ENCODE results near the gene UCP3. TPM values are rescaled to one million over a fixed set of nuclear protein-coding genes. Genes with fewer than 3 reads are reported as not detected.
"Not testable (repeated sequence)": the region's sequence is repeated elsewhere in the genome, so short reads cannot be mapped to it uniquely, and the experiment has no call there.

Gene UCP3
- polyA plus RNA-seq, 1 donor (not counting 4 experiments of a cell fraction or from before 2014, with no cell fraction given), result 0.52 TPM

DNA sequence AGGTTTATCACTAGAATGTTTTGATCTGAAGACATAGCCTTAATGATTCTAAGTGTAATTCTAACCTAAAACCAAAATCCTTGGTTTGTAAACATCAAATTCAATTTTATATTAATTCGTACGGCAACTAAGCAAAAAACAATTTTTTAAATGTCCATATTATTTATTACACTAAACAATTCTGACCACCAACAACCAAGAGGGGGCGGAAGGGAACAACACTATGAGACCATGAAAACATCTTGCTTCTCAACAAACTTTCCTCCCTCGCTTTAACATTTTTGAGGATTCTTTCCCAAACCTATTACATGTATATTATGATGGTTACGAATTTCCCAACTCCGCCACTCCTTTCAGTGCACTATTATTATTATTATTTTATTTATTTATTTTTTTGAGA, 19.7 kb downstream of the UCP3 start:
- no peak for FAIRE-seq
- TF ChIP-seq, protein P1, sequence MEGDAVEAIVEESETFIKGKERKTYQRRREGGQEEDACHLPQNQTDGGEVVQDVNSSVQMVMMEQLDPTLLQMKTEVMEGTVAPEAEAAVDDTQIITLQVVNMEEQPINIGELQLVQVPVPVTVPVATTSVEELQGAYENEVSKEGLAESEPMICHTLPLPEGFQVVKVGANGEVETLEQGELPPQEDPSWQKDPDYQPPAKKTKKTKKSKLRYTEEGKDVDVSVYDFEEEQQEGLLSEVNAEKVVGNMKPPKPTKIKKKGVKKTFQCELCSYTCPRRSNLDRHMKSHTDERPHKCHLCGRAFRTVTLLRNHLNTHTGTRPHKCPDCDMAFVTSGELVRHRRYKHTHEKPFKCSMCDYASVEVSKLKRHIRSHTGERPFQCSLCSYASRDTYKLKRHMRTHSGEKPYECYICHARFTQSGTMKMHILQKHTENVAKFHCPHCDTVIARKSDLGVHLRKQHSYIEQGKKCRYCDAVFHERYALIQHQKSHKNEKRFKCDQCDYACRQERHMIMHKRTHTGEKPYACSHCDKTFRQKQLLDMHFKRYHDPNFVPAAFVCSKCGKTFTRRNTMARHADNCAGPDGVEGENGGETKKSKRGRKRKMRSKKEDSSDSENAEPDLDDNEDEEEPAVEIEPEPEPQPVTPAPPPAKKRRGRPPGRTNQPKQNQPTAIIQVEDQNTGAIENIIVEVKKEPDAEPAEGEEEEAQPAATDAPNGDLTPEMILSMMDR (optimal IDR thresholded peaks at IDR 0.05 in 1 of 3, IDR thresholded peaks at IDR 0.05 in 1 of 3, conservative IDR thresholded peaks at IDR 0.05 in 1 of 3; ENCODE audit: extremely low read depth in 1 of 3, insufficient read depth in 2 of 3, low read length in 3 of 3), result no peak
- no peak for TF ChIP-seq EZH2 (IDR thresholded peaks at IDR 0.05; ENCODE audit: low read length)

DNA sequence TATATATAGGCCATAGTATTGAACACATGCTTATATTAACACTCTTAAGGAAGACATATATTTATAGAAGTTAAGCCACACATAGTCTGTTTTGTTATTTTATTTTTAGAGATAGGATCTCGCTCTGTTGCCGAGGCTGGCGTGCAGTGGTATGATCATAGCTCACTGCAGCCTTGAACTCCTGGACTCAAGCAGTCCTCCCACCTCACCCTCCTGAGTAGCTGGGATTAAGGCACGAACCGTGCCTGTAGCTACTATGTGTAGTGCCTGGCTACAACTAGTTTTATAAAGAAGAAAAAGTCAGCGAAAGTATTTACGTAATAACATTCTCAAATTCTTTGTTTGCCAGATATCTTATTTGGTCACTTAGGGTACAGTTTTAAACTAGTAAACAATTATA, 20.7 kb downstream of the UCP3 start:
- Histone ChIP-seq H3K4me3 (ENCODE audit: control insufficient read depth in 2 of 3, extremely low read depth in 1 of 3, insufficient read depth in 2 of 3, low read depth in 1 of 3, low read length in 3 of 3) (no peak overlapping the region), H3K27me3 (ENCODE audit: control insufficient read depth, extremely low read depth, insufficient read depth, low read length) (no peaks in the 10 kb centered on the region), H3K36me3 (ENCODE audit: control insufficient read depth in 2 of 2, extremely low read depth in 1 of 2, insufficient read depth in 2 of 2, low read length in 2 of 2) (no peaks in the 10 kb centered on the region), H3K9ac (ENCODE audit: control insufficient read depth, extremely low read depth, insufficient read depth, low read length) (no peak overlapping the region), H3K4me2 (ENCODE audit: control insufficient read depth, extremely low read depth, insufficient read depth, low read depth, low read length) (no peak overlapping the region), H3K4me1 (ENCODE audit: control insufficient read depth, extremely low read depth, insufficient read depth, low read length) (peaks cover 2% of the 10 kb centered on the region), H4K20me1 (ENCODE audit: control insufficient read depth, extremely low read depth, insufficient read depth, low read length) (no peaks in the 10 kb centered on the region), H3K79me2 (ENCODE audit: control insufficient read depth, insufficient read depth, low read length) (no peaks in the 10 kb centered on the region), H3K9me1 (ENCODE audit: control insufficient read depth, extremely low read depth, insufficient read depth, low read length) (no peaks in the 10 kb centered on the region), H3K9me3 (ENCODE audit: control insufficient read depth, low read depth, low read length) (no peaks in the 10 kb centered on the region), H3K27ac (ENCODE audit: control insufficient read depth, insufficient read depth, low read length) (no peak overlapping the region), H2AFZ (ENCODE audit: control insufficient read depth, low read length) (no peak overlapping the region)
- TF ChIP-seq, protein P1 (optimal IDR thresholded peaks at IDR 0.05 in 1 of 3, IDR thresholded peaks at IDR 0.05 in 1 of 3, conservative IDR thresholded peaks at IDR 0.05 in 1 of 3; ENCODE audit: extremely low read depth in 1 of 3, insufficient read depth in 2 of 3, low read length in 3 of 3), result no peak
- dilution Hi-C loops (cut with MboI; ENCODE audit: extremely low pct_ligation_motif_present, low sequenced_read_pairs), result no loop called here
- DNase-seq (ENCODE audit: low read depth, low spot score) (no peak), FAIRE-seq (no peak)

More for the DNA sequence above, 19.7 kb downstream of the UCP3 start:
- Histone ChIP-seq H3K9ac (ENCODE audit: control insufficient read depth, extremely low read depth, insufficient read depth, low read length) (no peak overlapping the region), H3K79me2 (ENCODE audit: control insufficient read depth, insufficient read depth, low read length) (no peaks in the 10 kb centered on the region), H3K27me3 (ENCODE audit: control insufficient read depth, extremely low read depth, insufficient read depth, low read length) (no peaks in the 10 kb centered on the region), H3K36me3 (ENCODE audit: control insufficient read depth in 2 of 2, extremely low read depth in 1 of 2, insufficient read depth in 2 of 2, low read length in 2 of 2) (no peaks in the 10 kb centered on the region), H2AFZ (ENCODE audit: control insufficient read depth, low read length) (no peak overlapping the region), H4K20me1 (ENCODE audit: control insufficient read depth, extremely low read depth, insufficient read depth, low read length) (no peaks in the 10 kb centered on the region), H3K4me2 (ENCODE audit: control insufficient read depth, extremely low read depth, insufficient read depth, low read depth, low read length) (no peak overlapping the region), H3K4me3 (ENCODE audit: control insufficient read depth in 2 of 3, extremely low read depth in 1 of 3, insufficient read depth in 2 of 3, low read depth in 1 of 3, low read length in 3 of 3) (no peak overlapping the region), H3K27ac (ENCODE audit: control insufficient read depth, insufficient read depth, low read length) (no peak overlapping the region), H3K9me3 (ENCODE audit: control insufficient read depth, low read depth, low read length) (no peaks in the 10 kb centered on the region), H3K4me1 (ENCODE audit: control insufficient read depth, extremely low read depth, insufficient read depth, low read length) (no peaks in the 10 kb centered on the region), H3K9me1 (ENCODE audit: control insufficient read depth, extremely low read depth, insufficient read depth, low read length) (no peaks in the 10 kb centered on the region)
- no peak for DNase-seq (ENCODE audit: low read depth, low spot score)
- dilution Hi-C loops (cut with MboI; ENCODE audit: extremely low pct_ligation_motif_present, low sequenced_read_pairs), result no loop called here

DNA sequence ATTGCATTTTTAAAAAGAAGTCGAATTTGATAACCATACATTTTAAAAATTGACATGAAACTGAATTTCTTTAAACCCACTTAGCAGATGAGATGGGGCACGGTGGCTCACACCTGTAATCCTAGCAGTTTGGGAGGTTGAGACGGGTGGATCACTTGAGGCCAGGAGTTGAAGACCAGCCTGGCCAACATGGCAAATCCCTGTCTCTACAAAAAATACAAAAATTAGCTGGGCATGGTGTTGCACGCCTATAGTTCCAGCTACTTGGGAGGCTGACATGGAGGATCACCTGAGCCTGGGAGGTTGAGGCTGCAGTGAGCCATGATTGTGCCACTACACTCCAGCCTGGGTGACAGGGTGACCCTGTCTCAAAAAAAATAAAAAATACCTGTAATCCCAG, 23.2 kb downstream of the UCP3 start:
- H3K9me1 ChIP-seq (ENCODE audit: control insufficient read depth, extremely low read depth, insufficient read depth, low read length); H3K9ac ChIP-seq (ENCODE audit: control insufficient read depth, extremely low read depth, insufficient read depth, low read length); H3K27me3 ChIP-seq (ENCODE audit: control insufficient read depth, extremely low read depth, insufficient read depth, low read length); H3K9me3 ChIP-seq (ENCODE audit: control insufficient read depth, low read depth, low read length); H4K20me1 ChIP-seq (ENCODE audit: control insufficient read depth, extremely low read depth, insufficient read depth, low read length); H3K27ac ChIP-seq (ENCODE audit: control insufficient read depth, insufficient read depth, low read length); H3K4me1 ChIP-seq (ENCODE audit: control insufficient read depth, extremely low read depth, insufficient read depth, low read length); H3K4me2 ChIP-seq (ENCODE audit: control insufficient read depth, extremely low read depth, insufficient read depth, low read depth, low read length); FAIRE-seq; dilution Hi-C loops (cut with MboI; ENCODE audit: extremely low pct_ligation_motif_present, low sequenced_read_pairs); H2AFZ ChIP-seq (ENCODE audit: control insufficient read depth, low read length); DNase-seq (ENCODE audit: low read depth, low spot score); H3K79me2 ChIP-seq (ENCODE audit: control insufficient read depth, insufficient read depth, low read length); H3K4me3 ChIP-seq (ENCODE audit: control insufficient read depth in 2 of 3, extremely low read depth in 1 of 3, insufficient read depth in 2 of 3, low read depth in 1 of 3, low read length in 3 of 3); H3K36me3 ChIP-seq (ENCODE audit: control insufficient read depth in 2 of 2, extremely low read depth in 1 of 2, insufficient read depth in 2 of 2, low read length in 2 of 2): not testable (repeated sequence)

Measured in keratinocyte (primary cell).